Measurements from ENCODE around the gene PROS1. TPM values are rescaled to one million over a fixed set of nuclear protein-coding genes. Genes with fewer than 3 reads are reported as not detected.

The PROS1 gene
- total RNA-seq (2022; extraction: Qiagen RNA extraction), result 10.1 to 12.5 TPM (median 11.6 TPM) in 5 replicates

DNA sequence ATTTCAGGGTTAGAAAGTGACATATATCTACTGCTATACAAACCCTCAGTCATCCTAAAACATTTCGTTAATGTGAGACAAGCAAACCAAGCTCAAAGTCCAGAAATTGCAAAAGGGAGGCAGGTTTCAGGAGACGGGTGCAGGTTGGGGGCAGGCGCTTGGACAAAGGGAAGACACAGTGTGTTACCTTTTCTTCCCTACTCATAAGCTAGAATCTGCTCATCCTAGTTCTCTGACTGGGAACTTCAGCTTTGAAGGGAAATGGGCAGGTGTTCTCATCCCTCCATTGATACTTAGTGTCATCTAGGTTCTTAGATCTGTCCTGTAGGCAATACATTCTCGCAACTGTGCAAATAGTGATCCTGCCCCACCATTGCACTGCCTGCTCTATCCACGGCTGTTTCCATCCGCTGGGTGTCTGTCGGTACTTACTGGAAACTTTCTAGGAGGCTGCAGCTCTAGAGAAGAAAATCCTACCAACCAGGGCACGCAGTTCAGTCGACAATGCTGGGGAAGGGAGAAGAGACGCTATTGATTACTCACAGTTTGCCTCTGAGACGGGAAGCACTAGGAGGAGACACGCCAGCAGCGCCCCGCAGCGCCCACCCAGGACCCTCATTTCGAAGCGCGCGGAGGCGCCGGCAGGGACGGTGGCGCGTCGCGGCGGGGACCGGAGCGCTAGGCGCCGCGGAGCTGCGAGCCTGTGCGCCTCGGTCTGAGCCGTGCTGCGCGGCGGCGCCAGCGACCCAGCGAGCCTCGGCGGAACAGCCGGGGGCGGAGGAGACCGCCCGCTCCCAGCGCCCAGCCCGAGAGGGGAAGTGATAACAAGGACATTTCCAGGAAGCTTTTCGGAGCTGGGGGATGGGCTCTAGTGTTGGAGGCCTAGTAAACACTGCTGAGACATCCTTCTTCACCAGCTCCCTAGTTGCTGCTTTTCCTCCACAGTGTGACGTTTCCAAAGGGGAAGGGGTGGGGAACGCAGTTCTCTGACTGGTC lies at the start of gene PROS1:
TSS of gene PROS1 (minus strand) at position 766 of the 996 bp plus-strand sequence. CDS start at position 619, 147 bp downstream.

DNA sequence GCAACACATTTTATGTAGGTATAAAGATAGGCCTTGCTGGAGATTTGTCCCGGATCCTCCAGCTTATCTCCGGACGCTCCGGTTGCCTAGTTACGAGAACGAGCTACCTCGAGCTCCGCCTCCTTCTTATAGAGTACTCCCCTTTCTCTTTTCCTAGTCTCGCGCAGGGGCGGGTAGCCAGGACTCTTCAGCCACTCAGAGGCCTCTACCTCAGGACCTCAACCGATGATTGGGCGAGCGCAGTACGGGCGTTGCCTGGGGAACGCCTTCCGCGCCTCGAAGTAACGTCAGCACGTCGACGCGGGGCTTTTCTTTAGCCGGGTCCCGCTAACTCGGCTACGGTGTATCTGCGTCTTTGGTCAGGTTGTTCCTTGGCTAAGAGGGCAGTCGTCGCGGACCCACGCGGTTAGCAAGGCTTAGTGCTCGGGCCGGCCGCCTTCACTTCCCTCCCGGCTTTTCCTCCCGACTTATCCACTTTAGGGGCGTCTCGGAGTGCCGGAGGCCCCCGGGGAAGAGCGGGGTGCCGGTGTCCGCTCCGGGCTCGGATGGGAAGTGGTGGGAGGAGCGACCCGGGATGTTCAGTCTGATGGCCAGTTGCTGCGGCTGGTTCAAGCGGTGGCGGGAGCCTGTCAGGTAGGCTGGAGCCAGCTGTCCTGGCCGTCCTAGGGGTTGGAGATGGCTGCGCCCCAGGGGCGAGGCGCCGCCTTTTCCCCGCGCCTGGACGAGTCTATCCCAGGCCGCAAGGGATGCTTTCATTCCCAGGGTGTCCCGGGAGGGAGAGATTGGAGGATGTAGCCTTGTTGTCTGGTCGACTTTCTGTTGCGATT lies 6.4 kb upstream of the PROS1 start, which contains the start of gene ARL13B:
TSS of gene ARL13B (plus strand) at position 306 of the 827 bp plus-strand sequence. CDS start at position 575, 269 bp downstream.

Other genes with a start within 250 kb of the PROS1 start
- gene ARL13B, start 6.3 kb upstream of the PROS1 start, total RNA-seq (2022; extraction: Qiagen RNA extraction), result 10.6 to 13.8 TPM (median 11.9 TPM) in 5 replicates
- 0.13 TPM in 1 of 5 replicates, not detected in the others for gene STX19, start 54.7 kb upstream of the PROS1 start, total RNA-seq (2022; extraction: Qiagen RNA extraction)
- 2.7 to 3.2 TPM (median 2.9 TPM) in 5 replicates for gene DHFR2, start 89.0 kb upstream of the PROS1 start, total RNA-seq (2022; extraction: Qiagen RNA extraction)
- 5.7 to 7.4 TPM (median 6.0 TPM) in 5 replicates for gene NSUN3, start 89.2 kb upstream of the PROS1 start, total RNA-seq (2022; extraction: Qiagen RNA extraction)

Data from A549 treated with AZD2906 at 1 μM for 4 hours (cell line).